HEK293 (cell line): ENCODE results near the gene SQOR.

Source experiments
- CTCF ChIA-PET: fragments of 350-600 bp; formaldehyde crosslinking; extraction: SDS; loops from one replicate; lab custom pipeline; 2021; ENCODE audit warnings: antibody characterized with exemption; lab: Yijun Ruan, JAX
- POLR2A ChIA-PET: fragments of 300-600 bp; formaldehyde crosslinking; extraction: SDS; loops from one replicate; lab custom pipeline; 2020; ENCODE audit warnings: antibody characterized with exemption, inconsistent platforms; lab: Yijun Ruan, JAX
- H3K27ac ChIP-seq: fragments of 200-500 bp; sonication (Bioruptor generic); 2 replicates; pipeline ENCODE4 v1.5.1; 2014; ENCODE audit warnings: low read depth, low read length, control low read depth, inconsistent platforms; ENCODE audit errors: extremely low read depth
- H3K36me3 ChIP-seq, 2 experiments: fragments of 200-500 bp in 1 of 2; sonication (Bioruptor generic) in 1 of 2; 1 replicate in 1 of 2; 2 replicates in 1 of 2; pipeline ENCODE4 v1.5.1; 2014 to 2017; ENCODE audit warnings: inconsistent platforms in 2 of 2, low read length in 2 of 2; ENCODE audit not compliant: control insufficient read depth in 2 of 2, insufficient read depth in 1 of 2
- H3K4me1 ChIP-seq: fragments of 200-500 bp; sonication (Bioruptor generic); 2 replicates; pipeline ENCODE4 v1.5.1; 2014; ENCODE audit warnings: mild to moderate bottlenecking, low read length, inconsistent platforms; ENCODE audit not compliant: control insufficient read depth, insufficient read depth
- H3K4me3 ChIP-seq: 2 replicates; pipeline ENCODE4 v1.5.1; 2011; ENCODE audit warnings: low read depth, mild to moderate bottlenecking, control low read depth, low read length, moderate library complexity
- H3K9me3 ChIP-seq: fragments of 200-500 bp; sonication (Bioruptor generic); 2 replicates; pipeline ENCODE4 v1.5.1; 2014; ENCODE audit warnings: low read depth, low read length, inconsistent platforms; ENCODE audit not compliant: control insufficient read depth, insufficient read depth
- EGR2 ChIP-seq: fragments of 450-650 bp; formaldehyde crosslinking; IDR thresholded peaks from 2 replicates; pipeline ENCODE4 v1.5.1; 2016; ENCODE audit warnings: low read depth, missing biosample characterization, missing genetic modification characterization
- ELK4 ChIP-seq: IDR thresholded peaks from 2 replicates; pipeline ENCODE4 v1.6.1; 2011; ENCODE audit warnings: mild to moderate bottlenecking, low read depth, low read length, borderline replicate concordance
- HOXD13 ChIP-seq: sonication (generic); formaldehyde crosslinking; IDR thresholded peaks from 2 replicates; pipeline ENCODE4 v1.8.0; 2022; ENCODE audit warnings: missing genetic modification reagents, borderline replicate concordance
- KLF9 ChIP-seq: fragments of 450-650 bp; formaldehyde crosslinking; IDR thresholded peaks from 2 replicates; pipeline ENCODE4 v1.5.1; 2016; ENCODE audit warnings: missing biosample characterization, missing genetic modification characterization, low read depth
- MEIS1 ChIP-seq: sonication (generic); formaldehyde crosslinking; IDR thresholded peaks from 2 replicates; pipeline ENCODE4 v1.8.1; 2022; ENCODE audit warnings: missing genetic modification reagents, mild to moderate bottlenecking, borderline replicate concordance
- OSR2 ChIP-seq: fragments of 450-650 bp; formaldehyde crosslinking; IDR thresholded peaks from 2 replicates; pipeline ENCODE4 v1.5.1; 2016; ENCODE audit warnings: missing biosample characterization, missing genetic modification characterization
- RBAK ChIP-seq: fragments of 450-650 bp; formaldehyde crosslinking; IDR thresholded peaks from 2 replicates; pipeline ENCODE4 v1.5.1; 2016; ENCODE audit warnings: missing biosample characterization, missing genetic modification characterization
- SCRT1 ChIP-seq: fragments of 450-650 bp; formaldehyde crosslinking; IDR thresholded peaks from 2 replicates; pipeline ENCODE4 v1.5.1; 2016; ENCODE audit warnings: missing biosample characterization, missing genetic modification characterization, borderline replicate concordance
- SCRT2 ChIP-seq: fragments of 450-650 bp; formaldehyde crosslinking; IDR thresholded peaks from 2 replicates; pipeline ENCODE4 v1.5.1; 2016; ENCODE audit warnings: missing biosample characterization, missing genetic modification characterization
- ZBTB10 ChIP-seq: fragments of 450-650 bp; formaldehyde crosslinking; IDR thresholded peaks from 2 replicates; pipeline ENCODE4 v1.5.1; 2016; ENCODE audit warnings: missing biosample characterization, missing genetic modification characterization
- ZFHX2 ChIP-seq: fragments of 450-650 bp; formaldehyde crosslinking; conservative IDR thresholded peaks from 2 replicates; pipeline ENCODE4 v1.5.1; 2016; ENCODE audit warnings: missing biosample characterization, missing genetic modification characterization
- ZNF121 ChIP-seq: fragments of 450-650 bp; formaldehyde crosslinking; IDR thresholded peaks from 2 replicates; pipeline ENCODE4 v1.5.1; 2016; ENCODE audit warnings: missing biosample characterization, missing genetic modification characterization
- ZNF148 ChIP-seq: fragments of 450-650 bp; formaldehyde crosslinking; IDR thresholded peaks from 2 replicates; pipeline ENCODE4 v1.5.0; 2017; ENCODE audit warnings: missing biosample characterization, missing genetic modification characterization, borderline replicate concordance
- ZNF2 ChIP-seq: fragments of 450-650 bp; formaldehyde crosslinking; IDR thresholded peaks from 2 replicates; pipeline ENCODE4 v1.5.1; 2016; ENCODE audit warnings: missing biosample characterization, missing genetic modification characterization
- ZNF214 ChIP-seq: fragments of 450-650 bp; formaldehyde crosslinking; IDR thresholded peaks from 2 replicates; pipeline ENCODE4 v1.5.1; 2017; ENCODE audit warnings: missing biosample characterization, mild to moderate bottlenecking, missing genetic modification characterization, borderline replicate concordance
- ZNF221 ChIP-seq: fragments of 450-650 bp; formaldehyde crosslinking; IDR thresholded peaks from 2 replicates; pipeline ENCODE4 v1.5.1; 2017; ENCODE audit warnings: missing biosample characterization, missing genetic modification characterization, borderline replicate concordance
- ZNF513 ChIP-seq: fragments of 450-650 bp; IDR thresholded peaks from 2 replicates; pipeline ENCODE4 v1.5.1; 2018; ENCODE audit warnings: missing biosample characterization, missing genetic modification characterization
- ZNF521 ChIP-seq: fragments of 450-650 bp; formaldehyde crosslinking; IDR thresholded peaks from 2 replicates; pipeline ENCODE4 v1.5.1; 2017; ENCODE audit warnings: missing biosample characterization, mild to moderate bottlenecking, missing genetic modification characterization
- ZNF596 ChIP-seq: fragments of 450-650 bp; IDR thresholded peaks from 2 replicates; pipeline ENCODE4 v1.5.0; 2018; ENCODE audit warnings: missing biosample characterization, mild to moderate bottlenecking, missing genetic modification characterization, moderate library complexity
- ZNF677 ChIP-seq: fragments of 450-650 bp; IDR thresholded peaks from 2 replicates; pipeline ENCODE4 v1.5.0; 2018; ENCODE audit warnings: missing biosample characterization, mild to moderate bottlenecking, missing genetic modification characterization, moderate library complexity
- ZNF791 ChIP-seq: fragments of 450-650 bp; formaldehyde crosslinking; IDR thresholded peaks from 2 replicates; pipeline ENCODE4 v1.5.1; 2016; ENCODE audit warnings: missing biosample characterization, missing genetic modification characterization
- ZSCAN23 ChIP-seq: fragments of 450-650 bp; formaldehyde crosslinking; IDR thresholded peaks from 2 replicates; pipeline ENCODE4 v1.5.1; 2016; ENCODE audit warnings: missing biosample characterization, missing genetic modification characterization
- TF ChIP-seq, protein P1 (sequence below): fragments of 450-650 bp; formaldehyde crosslinking; IDR thresholded peaks from 2 replicates; pipeline ENCODE4 v1.5.1; 2016; ENCODE audit warnings: missing biosample characterization, missing genetic modification characterization, borderline replicate concordance

SQOR gene

DNA sequence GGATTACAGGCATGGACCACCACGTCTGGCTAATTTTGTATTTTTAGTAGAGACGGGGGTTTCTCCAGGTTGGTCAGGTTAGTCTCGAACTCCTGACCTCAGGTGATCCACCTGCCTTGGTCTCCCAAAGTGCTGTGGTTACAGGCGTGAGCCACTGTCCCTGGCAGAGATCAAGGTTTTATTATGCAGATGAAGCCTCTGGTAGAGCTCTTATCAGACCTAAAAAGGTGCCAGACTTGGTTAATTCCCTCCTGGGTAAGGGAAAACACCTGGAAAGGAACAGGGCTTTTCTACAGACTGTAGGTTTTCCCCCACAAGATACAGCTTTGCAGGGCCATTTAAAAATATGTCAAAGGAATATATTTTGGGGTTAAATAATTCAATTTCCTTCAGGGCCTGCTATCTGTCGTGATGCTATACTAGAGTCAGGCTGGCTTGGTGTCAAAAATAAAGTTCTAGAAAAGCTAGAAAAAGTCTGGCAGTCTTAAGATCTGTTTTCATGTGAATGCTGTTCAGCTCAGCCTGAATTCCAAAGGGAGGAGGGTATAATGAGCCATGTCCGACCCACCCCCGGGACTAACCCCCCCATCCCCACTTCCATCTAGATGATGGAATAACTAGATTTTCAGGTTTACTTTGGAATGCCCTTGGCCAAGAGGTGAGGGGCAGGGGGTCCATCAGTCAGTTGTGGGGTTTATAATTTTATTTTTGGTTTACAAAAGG, 49.6 kb upstream of the SQOR start:
- no peak overlapping the region for H3K27ac ChIP-seq
- no peak overlapping the region for H3K4me3 ChIP-seq
- no peaks in the 10 kb centered on the region for H3K9me3 ChIP-seq
- no peak for TF ChIP-seq SCRT1 (tag by site-specific recombination)
- no peak for TF ChIP-seq RBAK (tag by site-specific recombination)
- TF ChIP-seq ZNF221 (tag by site-specific recombination): no peak
- no peak for TF ChIP-seq SCRT2 (tag by site-specific recombination)
- no peak for TF ChIP-seq ZNF2 (tag by site-specific recombination)
- no peak for TF ChIP-seq ZSCAN23 (tag by site-specific recombination)
- no peak for TF ChIP-seq ZNF214 (tag by site-specific recombination)
- no peak for TF ChIP-seq ZNF677 (tag by site-specific recombination)
- TF ChIP-seq KLF9 (tag by site-specific recombination): no peak
- no peak for TF ChIP-seq ZNF596 (tag by site-specific recombination)
- ChIA-PET POLR2A (no interaction called here), CTCF (interaction anchor here (0.6 kb wide), 1 partner anchor 57 kb away, joined by 6 read pairs; no protein-coding TSS in a partner anchor)
- H3K4me1 ChIP-seq: peaks cover 3% of the 10 kb centered on the region; the same call in 1 of the 2 replicates
- H3K36me3 ChIP-seq: no peaks in the 10 kb centered on the region

DNA sequence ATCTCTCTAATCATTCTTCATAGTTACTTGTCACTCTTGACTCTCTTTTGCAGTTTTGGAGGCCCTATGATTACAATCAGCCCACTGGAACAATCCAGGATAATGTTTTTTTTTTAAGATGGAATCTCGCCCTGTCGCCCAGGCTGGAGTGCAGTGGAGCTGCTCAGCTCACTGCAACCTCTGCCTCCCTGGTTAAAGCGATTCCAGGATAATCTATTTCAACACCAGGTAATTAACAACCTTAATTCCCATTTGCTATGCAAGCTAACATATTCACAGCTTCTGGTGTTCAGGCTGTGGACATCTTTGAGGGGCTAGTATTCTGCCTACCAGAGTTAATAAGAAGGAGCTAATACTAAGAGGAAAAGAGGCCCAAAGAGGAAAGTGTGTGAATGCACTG, 48.7 kb upstream of the SQOR start:
- Histone ChIP-seq H3K4me1 (peaks cover 3% of the 10 kb centered on the region; the same call in 1 of the 2 replicates), H3K27ac (no peak overlapping the region), H3K4me3 (peak overlapping the region; percentile 88), H3K9me3 (no peaks in the 10 kb centered on the region), H3K36me3 (no peaks in the 10 kb centered on the region)
- POLR2A ChIA-PET: interaction anchor here (0.8 to 1.7 kb wide), 2 partner anchors 47 to 184 kb away, joined by 3 to 7 read pairs; a partner anchor contains a TSS
- CTCF ChIA-PET: interaction anchor here (0.6 to 2.3 kb wide), 3 partner anchors 8 to 58 kb away, joined by 3 to 8 read pairs (median 6); no protein-coding TSS in a partner anchor
- TF ChIP-seq ZNF121 (no peak), OSR2 (tag by site-specific recombination) (no peak), ELK4 (no peak), HOXD13 (no peak), MEIS1 (no peak), ZNF791 (tag by site-specific recombination) (no peak), ZBTB10 (tag by site-specific recombination) (no peak), ZNF521 (tag by site-specific recombination) (no peak), ZNF513 (tag by site-specific recombination) (no peak), ZFHX2 (no peak), ZNF148 (tag by site-specific recombination) (no peak), EGR2 (tag by site-specific recombination) (no peak), ZNF2 (tag by site-specific recombination) (no peak)
- TF ChIP-seq, protein P1, sequence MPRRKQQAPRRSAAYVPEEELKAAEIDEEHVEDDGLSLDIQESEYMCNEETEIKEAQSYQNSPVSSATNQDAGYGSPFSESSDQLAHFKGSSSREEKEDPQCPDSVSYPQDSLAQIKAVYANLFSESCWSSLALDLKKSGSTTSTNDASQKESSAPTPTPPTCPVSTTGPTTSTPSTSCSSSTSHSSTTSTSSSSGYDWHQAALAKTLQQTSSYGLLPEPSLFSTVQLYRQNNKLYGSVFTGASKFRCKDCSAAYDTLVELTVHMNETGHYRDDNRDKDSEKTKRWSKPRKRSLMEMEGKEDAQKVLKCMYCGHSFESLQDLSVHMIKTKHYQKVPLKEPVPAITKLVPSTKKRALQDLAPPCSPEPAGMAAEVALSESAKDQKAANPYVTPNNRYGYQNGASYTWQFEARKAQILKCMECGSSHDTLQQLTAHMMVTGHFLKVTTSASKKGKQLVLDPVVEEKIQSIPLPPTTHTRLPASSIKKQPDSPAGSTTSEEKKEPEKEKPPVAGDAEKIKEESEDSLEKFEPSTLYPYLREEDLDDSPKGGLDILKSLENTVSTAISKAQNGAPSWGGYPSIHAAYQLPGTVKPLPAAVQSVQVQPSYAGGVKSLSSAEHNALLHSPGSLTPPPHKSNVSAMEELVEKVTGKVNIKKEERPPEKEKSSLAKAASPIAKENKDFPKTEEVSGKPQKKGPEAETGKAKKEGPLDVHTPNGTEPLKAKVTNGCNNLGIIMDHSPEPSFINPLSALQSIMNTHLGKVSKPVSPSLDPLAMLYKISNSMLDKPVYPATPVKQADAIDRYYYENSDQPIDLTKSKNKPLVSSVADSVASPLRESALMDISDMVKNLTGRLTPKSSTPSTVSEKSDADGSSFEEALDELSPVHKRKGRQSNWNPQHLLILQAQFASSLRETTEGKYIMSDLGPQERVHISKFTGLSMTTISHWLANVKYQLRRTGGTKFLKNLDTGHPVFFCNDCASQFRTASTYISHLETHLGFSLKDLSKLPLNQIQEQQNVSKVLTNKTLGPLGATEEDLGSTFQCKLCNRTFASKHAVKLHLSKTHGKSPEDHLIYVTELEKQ (tag by site-specific recombination): no peak
